ENCODE results near the gene CLCNKB.
A peak's percentile ranks its signal among the peaks of the same experiment; 100 is the strongest.

Gene CLCNKB

GRCh38 chr1:16015491-16015890 lies 28.1 kb upstream of the CLCNKB start:
- no peak overlapping the region for H3K4me3 ChIP-seq (ENCODE audit: control insufficient read depth, low read depth, low read length)
- no peak for TF ChIP-seq CTCF (conservative IDR thresholded peaks at IDR 0.05; ENCODE audit: control insufficient read depth, insufficient read depth, low read depth, low read length)
- DNase-seq (ENCODE audit: low read depth): no peak

- no peak for DNase-seq (ENCODE audit: low read depth)
- no peak for TF ChIP-seq CTCF (conservative IDR thresholded peaks at IDR 0.05; ENCODE audit: control insufficient read depth, insufficient read depth, low read depth, low read length)
- H3K4me3 ChIP-seq (ENCODE audit: control insufficient read depth, low read depth, low read length): no peak overlapping the region
These were observed 27.4 kb upstream of the CLCNKB start for GRCh38 chr1:16015960-16016901.

- DNase-seq (ENCODE audit: low read depth): no peak
These were observed 26.5 kb upstream of the CLCNKB start for GRCh38 chr1:16017076-16017460.

GRCh38 chr1:16017461-16018303 lies 25.9 kb upstream of the CLCNKB start, which contains the start of gene HSPB7:
Gene HSPB7 (minus strand): TSS chr1:16018043. CDS start chr1:16017963, 80 bp downstream.
- TF ChIP-seq CTCF (conservative IDR thresholded peaks at IDR 0.05; ENCODE audit: control insufficient read depth, insufficient read depth, low read depth, low read length): no peak
- DNase-seq (ENCODE audit: low read depth): peak; percentile 76
- H3K4me3 ChIP-seq (ENCODE audit: control insufficient read depth, low read depth, low read length): no peak within 1 kb of the TSS

More at GRCh38 chr1:16017076-16017460, 26.5 kb upstream of the CLCNKB start:
- no peak overlapping the region for H3K4me3 ChIP-seq (ENCODE audit: control insufficient read depth, low read depth, low read length)
- no peak for TF ChIP-seq CTCF (conservative IDR thresholded peaks at IDR 0.05; ENCODE audit: control insufficient read depth, insufficient read depth, low read depth, low read length)

- DNase-seq (ENCODE audit: low read depth): peak; percentile 25
- no peak overlapping the region for H3K4me3 ChIP-seq (ENCODE audit: control insufficient read depth, low read depth, low read length)
- TF ChIP-seq CTCF (conservative IDR thresholded peaks at IDR 0.05; ENCODE audit: control insufficient read depth, insufficient read depth, low read depth, low read length): no peak
These were observed 25.3 kb upstream of the CLCNKB start for GRCh38 chr1:16018308-16018707.

- DNase-seq (ENCODE audit: low read depth): no peak
- no peak for TF ChIP-seq CTCF (conservative IDR thresholded peaks at IDR 0.05; ENCODE audit: control insufficient read depth, insufficient read depth, low read depth, low read length)
- no peak overlapping the region for H3K4me3 ChIP-seq (ENCODE audit: control insufficient read depth, low read depth, low read length)
These were observed 24.6 kb upstream of the CLCNKB start for GRCh38 chr1:16018749-16019643.

All from fibroblast of mammary gland (primary cell).